Umbilical cord (tissue), 2 donors: Measurements from ENCODE around the gene TIRAP. TPM values are rescaled to one million over a fixed set of nuclear protein-coding genes. Genes with fewer than 3 reads are reported as not detected.
"Not testable (repeated sequence)": the region's sequence is repeated elsewhere in the genome, so short reads cannot be mapped to it uniquely, and the experiment has no call there.

ENCODE experiments used
- DNase-seq: peaks from one replicate; pipeline ENCODE4 v3.0.0-alpha.2; 2015; ENCODE audit warnings: low spot score
- total RNA-seq: library from RNA; depleted of rRNA; stranded (reverse); fragments of >200 nt; gene quantifications from one replicate; pipeline ENCODE4 v1.2.3, GENCODE V29; 2014; ENCODE audit warnings: low replicate concordance; ENCODE audit not compliant: insufficient read depth

Gene TIRAP
- total RNA-seq = 6.3 TPM

GRCh38 chr11:126282736-126283591, at the start of gene TIRAP:
TSS of gene TIRAP (plus strand) at chr11:126283093. CDS start at chr11:126290895, 7,802 bp downstream.
- peak; percentile 78 for DNase-seq

GRCh38 chr11:126233391-126233790, 49.5 kb upstream of the TIRAP start:
- no peak for DNase-seq

GRCh38 chr11:126246636-126247035, 36.3 kb upstream of the TIRAP start:
- DNase-seq = no peak

- DNase-seq = no peak
Measured at GRCh38 chr11:126253265-126253664, 29.6 kb upstream of the TIRAP start.

GRCh38 chr11:126254819-126255218, 28.1 kb upstream of the TIRAP start:
- no peak for DNase-seq

GRCh38 chr11:126255507-126255906, 27.4 kb upstream of the TIRAP start:
- DNase-seq = not testable (repeated sequence)

- no peak for DNase-seq
Measured at GRCh38 chr11:126256216-126256615, 26.7 kb upstream of the TIRAP start.

- DNase-seq = no peak
Measured at GRCh38 chr11:126257144-126257543, 25.7 kb upstream of the TIRAP start.

- DNase-seq = no peak
Measured at GRCh38 chr11:126257764-126258163, 25.1 kb upstream of the TIRAP start.

- no peak for DNase-seq
Measured at GRCh38 chr11:126262216-126262615, 20.7 kb upstream of the TIRAP start.

GRCh38 chr11:126263489-126263888, 19.4 kb upstream of the TIRAP start:
- DNase-seq = no peak

- no peak for DNase-seq
Measured at GRCh38 chr11:126265811-126266210, 17.1 kb upstream of the TIRAP start.

- no peak for DNase-seq
Measured at GRCh38 chr11:126267650-126268049, 15.2 kb upstream of the TIRAP start.

- DNase-seq = no peak
Measured at GRCh38 chr11:126268361-126268707, 14.6 kb upstream of the TIRAP start.

- peak; percentile 99 for DNase-seq
Measured at GRCh38 chr11:126268708-126269579, 13.9 kb upstream of the TIRAP start, which contains the start of the genes FOXRED1 and SRPRA. TSS of gene FOXRED1 (plus strand) at chr11:126269154. CDS start at chr11:126269207, 53 bp downstream. TSS of gene SRPRA (minus strand) at chr11:126268895. CDS start at chr11:126268804, 91 bp downstream.

GRCh38 chr11:126277322-126277721, 5.6 kb upstream of the TIRAP start:
- no peak for DNase-seq

- DNase-seq = no peak
Measured at GRCh38 chr11:126277780-126278179, 5.1 kb upstream of the TIRAP start.

GRCh38 chr11:126279191-126279590, 3.7 kb upstream of the TIRAP start:
- DNase-seq = no peak

- DNase-seq = no peak
Measured at GRCh38 chr11:126280595-126280994, 2.3 kb upstream of the TIRAP start.

GRCh38 chr11:126281245-126281644, 1.6 kb upstream of the TIRAP start:
- DNase-seq = no peak

- no peak for DNase-seq
Measured at GRCh38 chr11:126281666-126282175, 1.2 kb upstream of the TIRAP start.

GRCh38 chr11:126282361-126282735, 545 bp upstream of the TIRAP start:
- peak; percentile 78 for DNase-seq
